A549 (cell line): Measurements from ENCODE around the gene CORO2B.

ENCODE experiments used
- CTCF ChIP-seq: fragments of >200 bp; sonication (Bioruptor Twin); formaldehyde crosslinking; IDR thresholded peaks from 3 replicates; pipeline ENCODE4 v1.5.1; 2016
- TP53 ChIP-seq: fragments of 250-450 bp; sonication (Bioruptor Pico); IDR thresholded peaks from 2 replicates; pipeline ENCODE4 v1.5.0; 2021; ENCODE audit warnings: mild to moderate bottlenecking, moderate library complexity

- TF ChIP-seq TP53 (CRISPR knock-in tag) (no peak), CTCF (no peak)
Measured at GRCh38 chr15:68672251-68672650, 93.5 kb downstream of the CORO2B start.
